KG1 (cell line): ENCODE data around the gene CAMK2D.

Source experiments
- DNase-seq: peaks from one replicate; lab custom pipeline; 2025; lab: John Stamatoyannopoulos, UW

Gene CAMK2D

DNA sequence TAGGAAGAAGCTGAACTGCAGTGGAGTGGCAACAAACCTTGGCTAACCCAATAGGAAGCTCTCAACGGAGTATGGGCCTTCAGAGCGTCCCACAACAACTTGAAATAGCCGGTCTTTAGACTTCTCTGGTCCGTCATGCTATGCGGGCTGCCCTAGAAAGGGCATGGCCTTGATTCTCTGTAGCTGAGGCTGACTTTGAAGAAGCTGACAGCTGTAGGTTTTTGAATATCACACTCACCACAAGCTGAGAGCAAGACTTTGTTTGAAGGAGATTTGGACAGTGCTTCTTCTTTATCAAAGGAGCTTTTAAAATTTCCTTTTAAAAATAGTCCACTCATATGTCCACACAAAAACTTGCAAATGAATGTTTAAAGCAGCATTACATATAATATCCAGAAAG lies 322.9 kb downstream of the CAMK2D start:
- no peak for DNase-seq

DNA sequence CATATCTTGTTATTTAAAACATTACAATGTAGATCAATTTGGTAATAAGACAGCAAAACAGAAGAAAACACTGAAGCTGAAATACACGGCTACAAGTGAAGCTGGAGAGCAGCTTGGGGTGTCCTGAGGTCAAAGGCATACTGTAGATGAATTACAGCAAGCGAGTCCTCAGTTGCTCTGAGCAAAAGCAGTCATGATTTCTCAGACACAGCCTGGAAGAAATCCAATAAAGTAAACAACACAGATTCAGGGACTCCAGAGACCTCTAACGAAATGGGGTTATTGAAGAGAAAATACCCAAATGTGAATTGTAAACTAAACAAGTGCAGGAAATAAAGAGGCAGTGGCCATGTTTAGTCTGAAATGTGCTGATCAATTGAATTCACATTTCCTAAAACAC lies 324.4 kb downstream of the CAMK2D start:
- no peak for DNase-seq

DNA sequence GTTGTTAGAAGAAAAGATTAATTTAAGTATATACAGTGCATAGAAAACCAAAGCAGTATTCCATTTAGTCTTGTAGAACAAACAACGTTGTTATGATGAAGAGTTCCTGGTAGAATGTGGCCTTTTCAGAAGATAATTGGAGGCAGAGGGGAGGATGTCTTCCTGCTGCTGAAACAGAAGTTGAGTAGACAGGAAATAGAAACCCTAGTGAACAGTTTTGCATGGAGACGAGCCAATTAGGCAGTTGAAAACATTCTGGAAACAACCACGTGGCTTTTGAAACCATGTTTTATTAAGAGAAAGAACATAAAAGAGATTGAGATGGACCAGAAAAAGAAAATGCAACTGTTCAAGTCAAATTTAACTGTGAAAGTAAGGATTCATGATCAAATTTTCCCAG lies 325.2 kb downstream of the CAMK2D start:
- no peak for DNase-seq

GRCh38 chr4:113435893-113436292 lies 325.6 kb downstream of the CAMK2D start:
- DNase-seq: no peak

DNA sequence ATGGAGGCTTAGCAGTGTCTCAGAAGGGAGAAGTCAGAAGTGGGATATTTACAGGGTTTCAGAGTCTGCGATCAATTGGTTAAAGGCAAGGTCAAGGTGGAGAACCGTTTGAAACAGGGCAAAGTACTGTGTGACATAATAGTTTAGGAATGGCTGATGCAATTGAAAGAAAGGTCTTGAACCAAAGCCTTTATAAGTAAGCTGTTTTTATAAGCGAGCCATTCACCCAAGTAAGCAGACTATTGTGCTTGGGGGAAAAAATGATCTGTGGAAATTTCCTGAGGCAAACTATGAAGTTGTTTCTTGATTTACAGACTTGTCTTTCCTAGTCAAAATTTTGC lies 327.3 kb downstream of the CAMK2D start:
- no peak for DNase-seq

GRCh38 chr4:113433536-113434246 lies 327.8 kb downstream of the CAMK2D start:
- DNase-seq: no peak

DNA sequence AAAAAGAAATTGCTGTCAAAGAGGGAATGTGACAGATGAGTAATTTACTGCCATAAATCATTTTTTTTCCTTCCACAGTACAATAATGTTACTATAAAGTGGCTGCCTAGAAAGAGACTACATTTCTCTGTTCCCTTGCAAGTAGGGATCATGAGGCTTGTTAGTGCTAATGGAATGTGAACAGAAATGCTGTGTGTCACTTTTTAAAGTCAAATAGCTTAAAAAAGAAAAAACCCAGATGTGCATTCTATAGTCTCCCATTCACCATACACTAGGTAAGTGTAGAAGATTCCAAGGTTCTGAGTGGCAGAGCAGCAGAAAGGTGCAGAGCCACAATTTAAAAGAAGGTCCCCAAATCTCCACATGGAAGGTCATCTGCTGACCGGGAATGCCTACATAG lies 328.4 kb downstream of the CAMK2D start:
- no peak for DNase-seq

GRCh38 chr4:113423631-113424030 lies 337.9 kb downstream of the CAMK2D start:
- no peak for DNase-seq

DNA sequence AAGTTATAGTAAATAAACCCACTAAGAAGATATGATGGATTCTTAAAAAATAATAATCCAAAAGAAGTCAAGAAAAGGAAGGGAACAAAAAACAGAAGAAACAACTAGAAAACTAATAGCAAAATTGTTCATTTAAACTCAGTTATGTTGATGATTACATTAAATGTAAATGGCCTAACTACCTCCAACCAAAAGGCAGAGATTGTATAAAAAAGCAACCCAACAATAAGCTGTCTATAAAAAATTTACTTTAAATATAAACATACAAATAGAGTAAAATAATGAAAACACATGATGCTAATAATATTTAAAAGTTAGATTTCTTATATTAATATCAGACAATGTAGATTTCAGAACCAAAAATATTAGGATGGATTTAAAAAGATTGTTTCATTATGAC lies 340.6 kb downstream of the CAMK2D start:
- DNase-seq: no peak

GRCh38 chr4:113419631-113420030 lies 341.9 kb downstream of the CAMK2D start:
- DNase-seq: no peak

DNA sequence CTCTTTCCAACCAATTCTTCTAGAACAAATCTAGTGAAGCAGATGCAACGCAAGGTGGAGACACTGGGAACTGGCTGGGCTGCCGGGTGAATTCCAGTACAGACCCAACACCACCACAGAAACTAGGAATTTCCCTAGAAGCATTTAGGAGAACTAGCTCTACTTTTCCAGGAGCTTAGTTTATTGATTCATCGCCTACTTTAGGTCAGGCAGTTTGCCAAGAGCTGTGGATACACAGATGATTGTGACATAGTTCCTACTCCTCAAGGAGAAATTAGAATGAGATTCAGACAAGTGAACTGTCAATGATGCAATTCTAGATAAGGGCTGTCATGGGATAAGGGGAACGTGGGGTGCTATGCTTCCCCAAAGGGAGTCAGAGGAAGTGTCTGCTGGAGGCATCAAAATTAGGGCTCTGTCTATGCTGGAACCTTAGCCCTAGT lies 350.0 kb downstream of the CAMK2D start:
- DNase-seq: no peak

- DNase-seq: no peak
Measured at GRCh38 chr4:113410686-113411085, 350.9 kb downstream of the CAMK2D start.

DNA sequence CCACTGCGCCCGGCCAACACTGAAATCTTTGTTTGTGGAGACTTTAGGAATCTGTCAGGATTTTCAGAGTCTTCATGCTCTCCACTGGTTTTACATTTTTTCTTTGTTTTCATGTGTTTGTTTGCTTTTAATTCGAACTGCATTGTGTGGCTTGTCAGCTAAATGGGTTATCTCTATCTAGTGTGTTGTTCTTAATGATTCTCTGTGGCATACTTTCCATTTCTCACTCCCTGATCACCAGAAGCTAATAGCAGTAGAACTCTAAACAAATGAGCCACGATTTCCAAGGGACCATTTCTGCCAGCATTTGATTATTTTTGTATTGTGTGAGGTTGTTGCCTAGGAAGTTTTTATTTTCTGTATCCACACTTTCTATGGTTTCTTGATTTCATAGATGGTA lies 352.4 kb downstream of the CAMK2D start:
- DNase-seq: no peak

DNA sequence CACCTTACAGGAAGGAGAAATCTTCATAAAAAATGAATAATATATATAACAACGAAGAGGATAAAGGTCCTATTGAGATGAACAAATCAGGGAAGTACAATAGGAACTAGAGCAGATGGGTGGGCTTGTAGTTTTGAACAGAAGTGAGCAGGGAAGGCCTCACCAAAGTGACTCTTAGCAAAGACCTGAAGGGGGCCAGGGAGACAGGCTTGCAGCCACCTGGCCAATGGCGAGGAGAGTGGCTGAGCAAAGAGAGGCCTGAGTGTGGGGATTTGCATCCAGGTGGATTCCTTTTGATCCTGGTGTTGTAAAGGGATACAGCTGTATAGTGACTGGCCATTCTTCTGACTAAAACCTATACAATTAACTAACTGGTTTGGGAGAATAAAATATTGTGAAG lies 354.1 kb downstream of the CAMK2D start:
- DNase-seq: no peak

- DNase-seq: no peak
Measured at GRCh38 chr4:113406723-113407016, 354.9 kb downstream of the CAMK2D start.

DNA sequence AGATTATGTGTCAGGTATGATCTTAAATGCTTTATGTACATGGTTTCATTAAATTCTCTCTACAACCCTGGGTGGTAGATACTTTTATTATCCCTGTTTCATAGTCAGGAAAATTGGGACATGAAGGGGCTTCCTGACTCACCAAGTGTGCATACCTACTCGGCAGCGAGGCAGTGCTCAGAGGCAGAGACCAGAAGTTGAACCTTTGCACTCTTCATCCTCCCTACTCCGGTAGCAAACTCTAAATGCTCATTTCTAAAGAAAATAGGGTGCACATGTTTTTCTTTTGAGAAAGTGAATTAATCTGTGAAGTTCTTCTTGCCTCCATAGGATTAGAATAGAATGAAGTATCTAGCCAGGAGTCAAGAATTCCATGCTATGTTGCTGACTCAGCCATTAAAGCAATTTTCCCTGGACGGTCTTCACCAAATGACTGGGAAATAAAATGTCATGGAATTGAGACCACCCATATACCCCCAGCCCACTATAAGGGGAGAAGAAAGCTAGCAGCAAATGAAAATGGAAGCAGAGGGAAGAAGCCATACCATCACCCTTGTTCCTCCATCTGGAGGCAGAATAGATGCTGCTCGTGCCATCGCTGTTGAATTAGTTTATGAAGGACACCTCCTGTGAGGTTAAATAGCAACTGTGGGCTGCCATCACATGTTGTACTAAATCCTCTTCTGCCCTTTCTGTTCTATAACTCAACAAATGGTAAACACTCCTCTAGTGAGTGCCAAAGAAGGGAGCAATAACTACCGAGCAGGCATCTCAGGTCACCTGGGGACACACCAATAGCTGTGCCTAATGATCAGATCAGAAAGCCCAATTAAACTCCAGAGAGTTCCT lies 355.4 kb downstream of the CAMK2D start:
- DNase-seq: no peak

GRCh38 chr4:113404841-113405240 lies 356.7 kb downstream of the CAMK2D start:
- DNase-seq: no peak

DNA sequence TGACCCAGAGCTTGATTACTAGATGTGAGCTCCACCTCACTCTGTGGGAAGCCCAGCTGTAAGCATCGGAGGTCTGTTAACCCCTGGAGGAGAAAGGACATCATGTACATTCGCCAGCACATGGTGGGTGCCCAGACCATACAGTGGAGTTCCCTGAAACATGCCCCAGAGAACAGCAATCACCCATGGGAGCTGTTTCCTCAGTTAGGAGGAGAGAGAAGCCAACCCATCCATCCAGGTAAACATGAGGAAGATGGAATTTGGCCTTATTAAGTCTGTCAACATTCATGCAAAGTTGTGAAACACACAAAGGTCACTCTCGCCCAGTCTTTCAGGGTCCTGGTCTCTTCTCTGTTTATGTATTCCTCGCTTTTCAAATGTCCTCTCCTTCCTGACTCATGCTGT lies 357.4 kb downstream of the CAMK2D start:
- no peak for DNase-seq
